Neural cell (in vitro differentiated cells): ENCODE measurements around the gene RSAD1. TPM values are rescaled to one million over a fixed set of nuclear protein-coding genes. Genes with fewer than 3 reads are reported as not detected.

Source experiments
- H2AFZ ChIP-seq: fragments of 200-600, 300-800 bp; sonication (generic), shearing (Covaris generic); 2 replicates; pipeline ENCODE4 v1.6.0; 2014; ENCODE audit warnings: low read depth, mild to moderate bottlenecking, antibody characterized with exemption, low read length, moderate library complexity
- H3F3A ChIP-seq: fragments of 200-600 bp; shearing (Covaris generic); 2 replicates; pipeline ENCODE4 v1.6.1; 2016; ENCODE audit warnings: mild to moderate bottlenecking, moderate library complexity, mixed read lengths, antibody characterized with exemption, low read length; ENCODE audit not compliant: insufficient read depth, poor library complexity, severe bottlenecking
- H3K27ac ChIP-seq: fragments of 200-600, 300-800 bp; sonication (generic), shearing (Covaris generic); 2 replicates; pipeline ENCODE4 v1.5.1; 2014; ENCODE audit warnings: mild to moderate bottlenecking, low read length, moderate library complexity
- H3K27me3 ChIP-seq: fragments of 300-800, 200-600 bp; sonication (generic), shearing (Covaris generic); 2 replicates; pipeline ENCODE4 v1.6.0; 2014; ENCODE audit warnings: mild to moderate bottlenecking, low read depth, low read length, moderate library complexity; ENCODE audit not compliant: insufficient read depth
- H3K36me3 ChIP-seq: fragments of 300-800, 200-600 bp; sonication (generic), shearing (Covaris generic); 2 replicates; pipeline ENCODE4 v1.5.1; 2014; ENCODE audit warnings: mild to moderate bottlenecking, antibody characterized with exemption, low read length, moderate library complexity; ENCODE audit not compliant: insufficient read depth
- H3K4me2 ChIP-seq: fragments of 300-800, 200-600 bp; sonication (generic), shearing (Covaris generic); 2 replicates; pipeline ENCODE4 v1.6.0; 2014; ENCODE audit warnings: mild to moderate bottlenecking, low read length
- H3K4me3 ChIP-seq: fragments of 300-800, 200-600 bp; sonication (generic), shearing (Covaris generic); 2 replicates; pipeline ENCODE4 v1.5.1; 2014; ENCODE audit warnings: mild to moderate bottlenecking, low read length, moderate library complexity
- H3K79me2 ChIP-seq: fragments of 200-600 bp; shearing (Covaris generic); replicated peaks from 2 replicates; pipeline ENCODE4 v1.6.0; 2014; ENCODE audit warnings: mild to moderate bottlenecking, low read length, moderate library complexity; ENCODE audit not compliant: insufficient read depth
- H3K9ac ChIP-seq: fragments of 300-800, 200-600 bp; sonication (generic), shearing (Covaris generic); 2 replicates; pipeline ENCODE4 v1.6.1; 2016; ENCODE audit warnings: mild to moderate bottlenecking, low read length, mixed read lengths
- H3K9me2 ChIP-seq: fragments of 200-600 bp; shearing (Covaris generic); 2 replicates; pipeline ENCODE4 v1.6.1; 2016; ENCODE audit warnings: mild to moderate bottlenecking, low read length, mixed read lengths; ENCODE audit not compliant: insufficient read depth
- H3K9me3 ChIP-seq: fragments of 200-600, 300-800 bp; sonication (generic), shearing (Covaris generic); 2 replicates; pipeline ENCODE4 v1.6.1; 2016; ENCODE audit warnings: mild to moderate bottlenecking, mixed run types, low read length, moderate library complexity, mixed read lengths
- H4K20me1 ChIP-seq: fragments of 200-600 bp; shearing (Covaris generic); 2 replicates; pipeline ENCODE4 v1.6.1; 2016; ENCODE audit warnings: mild to moderate bottlenecking, mixed run types; ENCODE audit not compliant: insufficient read depth
- EP300 ChIP-seq: fragments of 450-650 bp; conservative IDR thresholded peaks from 2 replicates; pipeline ENCODE4 v1.6.1; 2014; ENCODE audit warnings: antibody characterized with exemption, mild to moderate bottlenecking, moderate library complexity; ENCODE audit not compliant: poor library complexity, severe bottlenecking
- EZH2 ChIP-seq: fragments of 200-600, 300-800 bp; shearing (Covaris generic), sonication (generic); IDR thresholded peaks from 2 replicates; pipeline ENCODE4 v1.6.1; 2014; ENCODE audit warnings: antibody characterized with exemption, low read length, borderline replicate concordance, mild to moderate bottlenecking; ENCODE audit not compliant: insufficient read depth, poor library complexity, severe bottlenecking
- MXI1 ChIP-seq: fragments of 450-650 bp; conservative IDR thresholded peaks from 2 replicates; pipeline ENCODE4 v1.6.1; 2014; ENCODE audit warnings: antibody characterized with exemption, mild to moderate bottlenecking; ENCODE audit not compliant: poor library complexity, severe bottlenecking
- POLR2AphosphoS5 ChIP-seq: IDR thresholded peaks from 2 replicates; pipeline ENCODE4 v1.6.1; 2012
- RAD21 ChIP-seq: fragments of 450-650 bp; conservative IDR thresholded peaks from 2 replicates; pipeline ENCODE4 v1.6.1; 2014; ENCODE audit warnings: antibody characterized with exemption, mild to moderate bottlenecking, moderate library complexity
- SMC3 ChIP-seq: fragments of 450-650 bp; conservative IDR thresholded peaks from 2 replicates; pipeline ENCODE4 v1.6.1; 2014; ENCODE audit warnings: antibody characterized with exemption, mild to moderate bottlenecking, moderate library complexity; ENCODE audit not compliant: poor library complexity
- TAF1 ChIP-seq: IDR thresholded peaks from 2 replicates; pipeline ENCODE4 v1.6.1; 2012; ENCODE audit warnings: low read depth
- polyA plus RNA-seq: library from polyadenylated mRNA; depleted of rRNA; stranded (reverse); fragments of >200 nt; gene quantifications from 2 replicates; pipeline ENCODE4 v1.2.3, GENCODE V29; 2014
- TF ChIP-seq, protein P1 (sequence below): fragments of 450-650 bp; IDR thresholded peaks from 2 replicates; pipeline ENCODE4 v1.5.1; 2014; ENCODE audit warnings: antibody characterized with exemption, mild to moderate bottlenecking, moderate library complexity; ENCODE audit not compliant: poor library complexity, severe bottlenecking
- TF ChIP-seq, protein P2 (sequence below): IDR thresholded peaks from 2 replicates; pipeline ENCODE4 v1.6.1; 2012; ENCODE audit warnings: borderline replicate concordance

The RSAD1 gene
- polyA plus RNA-seq, 1 donor from 2014 or later, result 61.9 TPM

DNA sequence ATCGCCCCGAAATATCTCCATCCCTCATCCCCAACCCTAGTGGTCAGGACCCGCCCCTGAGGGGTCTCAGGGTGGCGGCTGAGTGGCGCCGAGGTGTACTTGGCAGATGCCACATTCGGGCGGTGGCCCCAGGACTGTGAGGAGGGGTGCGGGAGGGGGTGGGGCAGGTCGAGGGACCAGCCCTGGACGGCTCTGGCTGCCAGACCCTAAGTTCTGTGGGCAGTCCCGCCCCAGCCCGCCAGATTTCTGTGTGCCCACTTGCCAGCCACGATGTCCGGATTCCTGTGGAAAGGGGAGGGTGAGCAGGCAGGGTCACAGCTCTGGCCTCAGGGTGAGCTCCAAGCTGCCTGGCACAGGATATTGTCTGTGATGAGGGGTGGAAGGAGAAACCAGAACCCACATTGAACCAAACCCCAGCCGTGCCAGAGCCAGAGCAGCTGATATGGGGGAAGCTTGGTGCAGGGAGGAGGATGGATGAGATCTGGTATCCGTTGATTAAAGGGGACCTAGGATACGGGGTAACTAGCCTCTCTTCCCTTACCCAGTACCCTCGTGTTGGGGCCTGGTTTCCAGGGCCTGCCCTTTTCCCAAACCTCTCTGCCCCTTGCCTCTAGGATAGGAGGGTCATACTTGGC, 8.9 kb upstream of the RSAD1 start:
- H3K9me3 ChIP-seq, result no peaks in the 10 kb centered on the region
- no peak overlapping the region for H3K4me3 ChIP-seq
- no peak overlapping the region for H3K9ac ChIP-seq
- no peaks in the 10 kb centered on the region for H4K20me1 ChIP-seq
- no peaks in the 10 kb centered on the region for H3K9me2 ChIP-seq
- TF ChIP-seq EZH2 (no peak), TAF1 (no peak), SMC3 (no peak), RAD21 (no peak)
- TF ChIP-seq, protein P1, sequence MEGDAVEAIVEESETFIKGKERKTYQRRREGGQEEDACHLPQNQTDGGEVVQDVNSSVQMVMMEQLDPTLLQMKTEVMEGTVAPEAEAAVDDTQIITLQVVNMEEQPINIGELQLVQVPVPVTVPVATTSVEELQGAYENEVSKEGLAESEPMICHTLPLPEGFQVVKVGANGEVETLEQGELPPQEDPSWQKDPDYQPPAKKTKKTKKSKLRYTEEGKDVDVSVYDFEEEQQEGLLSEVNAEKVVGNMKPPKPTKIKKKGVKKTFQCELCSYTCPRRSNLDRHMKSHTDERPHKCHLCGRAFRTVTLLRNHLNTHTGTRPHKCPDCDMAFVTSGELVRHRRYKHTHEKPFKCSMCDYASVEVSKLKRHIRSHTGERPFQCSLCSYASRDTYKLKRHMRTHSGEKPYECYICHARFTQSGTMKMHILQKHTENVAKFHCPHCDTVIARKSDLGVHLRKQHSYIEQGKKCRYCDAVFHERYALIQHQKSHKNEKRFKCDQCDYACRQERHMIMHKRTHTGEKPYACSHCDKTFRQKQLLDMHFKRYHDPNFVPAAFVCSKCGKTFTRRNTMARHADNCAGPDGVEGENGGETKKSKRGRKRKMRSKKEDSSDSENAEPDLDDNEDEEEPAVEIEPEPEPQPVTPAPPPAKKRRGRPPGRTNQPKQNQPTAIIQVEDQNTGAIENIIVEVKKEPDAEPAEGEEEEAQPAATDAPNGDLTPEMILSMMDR, result no peak
- no peak overlapping the region for H3K27ac ChIP-seq
- H3K27me3 ChIP-seq, result peaks cover 27% of the 10 kb centered on the region
- no peaks in the 10 kb centered on the region for H3K79me2 ChIP-seq
- H3F3A ChIP-seq, result no peaks in the 10 kb centered on the region
- H3K36me3 ChIP-seq, result no peaks in the 10 kb centered on the region
- H2AFZ ChIP-seq, result no peak overlapping the region
- H3K4me2 ChIP-seq, result no peak overlapping the region

DNA sequence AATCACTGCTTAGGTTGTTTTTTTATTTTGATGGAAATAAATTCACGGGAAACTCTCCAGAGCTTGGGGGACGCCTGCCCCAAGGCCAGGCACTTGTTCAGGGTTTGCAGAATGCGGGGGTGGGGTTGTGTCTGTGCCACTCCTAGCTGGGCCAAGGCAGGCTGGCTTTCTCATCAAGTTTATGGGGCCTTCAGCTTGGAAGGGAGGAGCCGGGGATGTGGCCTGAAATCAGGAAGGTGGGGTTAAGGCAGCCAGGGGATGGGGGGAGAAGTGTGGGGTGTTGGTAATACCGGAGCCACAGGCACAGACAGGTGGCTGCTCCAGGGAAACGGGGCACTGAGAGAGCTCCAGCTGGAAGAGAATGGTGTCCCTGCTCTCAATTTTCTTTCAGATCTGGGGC, 8.2 kb upstream of the RSAD1 start:
- H2AFZ ChIP-seq, result no peak overlapping the region
- H3K9ac ChIP-seq, result no peak overlapping the region
- peaks cover 27% of the 10 kb centered on the region for H3K27me3 ChIP-seq
- H3K4me2 ChIP-seq, result no peak overlapping the region
- no peaks in the 10 kb centered on the region for H3K9me2 ChIP-seq
- TF ChIP-seq MXI1 (no peak), EZH2 (no peak), RAD21 (no peak), EP300 (no peak), TAF1 (no peak), POLR2AphosphoS5 (no peak), SMC3 (no peak)
- TF ChIP-seq, protein P1, result no peak
- TF ChIP-seq, protein P2, sequence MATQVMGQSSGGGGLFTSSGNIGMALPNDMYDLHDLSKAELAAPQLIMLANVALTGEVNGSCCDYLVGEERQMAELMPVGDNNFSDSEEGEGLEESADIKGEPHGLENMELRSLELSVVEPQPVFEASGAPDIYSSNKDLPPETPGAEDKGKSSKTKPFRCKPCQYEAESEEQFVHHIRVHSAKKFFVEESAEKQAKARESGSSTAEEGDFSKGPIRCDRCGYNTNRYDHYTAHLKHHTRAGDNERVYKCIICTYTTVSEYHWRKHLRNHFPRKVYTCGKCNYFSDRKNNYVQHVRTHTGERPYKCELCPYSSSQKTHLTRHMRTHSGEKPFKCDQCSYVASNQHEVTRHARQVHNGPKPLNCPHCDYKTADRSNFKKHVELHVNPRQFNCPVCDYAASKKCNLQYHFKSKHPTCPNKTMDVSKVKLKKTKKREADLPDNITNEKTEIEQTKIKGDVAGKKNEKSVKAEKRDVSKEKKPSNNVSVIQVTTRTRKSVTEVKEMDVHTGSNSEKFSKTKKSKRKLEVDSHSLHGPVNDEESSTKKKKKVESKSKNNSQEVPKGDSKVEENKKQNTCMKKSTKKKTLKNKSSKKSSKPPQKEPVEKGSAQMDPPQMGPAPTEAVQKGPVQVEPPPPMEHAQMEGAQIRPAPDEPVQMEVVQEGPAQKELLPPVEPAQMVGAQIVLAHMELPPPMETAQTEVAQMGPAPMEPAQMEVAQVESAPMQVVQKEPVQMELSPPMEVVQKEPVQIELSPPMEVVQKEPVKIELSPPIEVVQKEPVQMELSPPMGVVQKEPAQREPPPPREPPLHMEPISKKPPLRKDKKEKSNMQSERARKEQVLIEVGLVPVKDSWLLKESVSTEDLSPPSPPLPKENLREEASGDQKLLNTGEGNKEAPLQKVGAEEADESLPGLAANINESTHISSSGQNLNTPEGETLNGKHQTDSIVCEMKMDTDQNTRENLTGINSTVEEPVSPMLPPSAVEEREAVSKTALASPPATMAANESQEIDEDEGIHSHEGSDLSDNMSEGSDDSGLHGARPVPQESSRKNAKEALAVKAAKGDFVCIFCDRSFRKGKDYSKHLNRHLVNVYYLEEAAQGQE, result no peak
- H3K79me2 ChIP-seq, result no peaks in the 10 kb centered on the region
- no peak overlapping the region for H3K4me3 ChIP-seq
- no peaks in the 10 kb centered on the region for H4K20me1 ChIP-seq
- H3K36me3 ChIP-seq, result no peaks in the 10 kb centered on the region
- no peaks in the 10 kb centered on the region for H3K9me3 ChIP-seq
- no peaks in the 10 kb centered on the region for H3F3A ChIP-seq
- no peak overlapping the region for H3K27ac ChIP-seq
